IMR-90 (cell line): Measurements from ENCODE around the gene ZNF217. TPM values are rescaled to one million over a fixed set of nuclear protein-coding genes. Genes with fewer than 3 reads are reported as not detected.
"Not testable (repeated sequence)": the region's sequence is repeated elsewhere in the genome, so short reads cannot be mapped to it uniquely, and the experiment has no call there.

Experiments
- ATAC-seq: fragments of 200-7000 bp; cut with Tn5 transposase; 2 replicates; pipeline ENCODE4 v1.9.1; 2020; ENCODE audit warnings: low read depth, mild to moderate bottlenecking, moderate library complexity
- BruUV-seq: library from RNA; stranded (reverse); fragments of 400-500 nt; replicated peaks from 2 replicates; lab custom pipeline; 2021; lab: Mats Ljungman, UMichigan
- CTCF ChIA-PET: fragments of 300-600 bp; formaldehyde crosslinking; extraction: SDS; loops from one replicate; lab custom pipeline; 2021; ENCODE audit warnings: antibody characterized with exemption; lab: Yijun Ruan, JAX
- POLR2A ChIA-PET: fragments of 300-600 bp; sonication (Branson Sonifier 250); formaldehyde crosslinking; loops from one replicate; lab custom pipeline; 2022; ENCODE audit warnings: antibody characterized with exemption; ENCODE audit not compliant: unreplicated experiment; lab: Charles Lee
- DNase-seq: peaks from one replicate; pipeline ENCODE4 v3.0.0; 2013
- H2AFZ ChIP-seq: replicated peaks from 2 replicates; pipeline ENCODE3; 2013; ENCODE audit warnings: low read length, mild to moderate bottlenecking; ENCODE audit not compliant: poor library complexity
- H2AK5ac ChIP-seq: 2 replicates; pipeline ENCODE4 v1.6.1; 2013; ENCODE audit warnings: low read depth, low read length, inconsistent platforms
- H2AK9ac ChIP-seq: replicated peaks from 2 replicates; pipeline ENCODE3; 2013; ENCODE audit warnings: mild to moderate bottlenecking, low read depth, low read length, moderate library complexity; ENCODE audit not compliant: poor library complexity
- H2BK120ac ChIP-seq: 2 replicates; pipeline ENCODE4 v1.6.1; 2013; ENCODE audit warnings: low read depth, low read length, inconsistent platforms
- H2BK15ac ChIP-seq: 3 replicates; pipeline ENCODE4 v1.6.1; 2013; ENCODE audit warnings: low read depth, low read length, inconsistent platforms
- H2BK20ac ChIP-seq: 2 replicates; pipeline ENCODE4 v1.6.1; 2013; ENCODE audit warnings: low read depth, mild to moderate bottlenecking, inconsistent platforms, low read length, moderate library complexity
- H2BK5ac ChIP-seq: 2 replicates; pipeline ENCODE4 v1.6.1; 2013; ENCODE audit warnings: mild to moderate bottlenecking, low read depth, low read length, inconsistent platforms; ENCODE audit not compliant: poor library complexity, severe bottlenecking
- H3K14ac ChIP-seq: replicated peaks from 2 replicates; pipeline ENCODE4 v1.6.1; 2013; ENCODE audit warnings: low read depth, low read length, inconsistent platforms
- H3K18ac ChIP-seq: 2 replicates; pipeline ENCODE4 v1.6.1; 2013; ENCODE audit warnings: low read depth, low read length, control low read depth
- H3K23ac ChIP-seq: 2 replicates; pipeline ENCODE4 v1.6.1; 2013; ENCODE audit warnings: low read depth, low read length, inconsistent platforms
- H3K27ac ChIP-seq: 2 replicates; pipeline ENCODE4 v1.5.1; 2013; ENCODE audit warnings: mild to moderate bottlenecking, control low read depth, low read length; ENCODE audit not compliant: insufficient read depth
- H3K27me3 ChIP-seq: 2 replicates; pipeline ENCODE4 v1.6.1; 2013; ENCODE audit warnings: low read length; ENCODE audit not compliant: control insufficient read depth, insufficient read depth
- H3K36me3 ChIP-seq: 2 replicates; pipeline ENCODE4 v1.6.1; 2013; ENCODE audit warnings: low read length, mixed read lengths; ENCODE audit not compliant: control insufficient read depth, insufficient read depth
- H3K4ac ChIP-seq: 2 replicates; pipeline ENCODE4 v1.6.1; 2013; ENCODE audit warnings: low read depth, low read length, inconsistent platforms
- H3K4me1 ChIP-seq: 2 replicates; pipeline ENCODE4 v1.6.1; 2013; ENCODE audit warnings: low read length, mixed read lengths; ENCODE audit not compliant: control insufficient read depth, insufficient read depth
- H3K4me2 ChIP-seq: 2 replicates; pipeline ENCODE4 v1.6.1; 2013; ENCODE audit warnings: low read depth, mild to moderate bottlenecking, control low read depth, low read length, moderate library complexity
- H3K4me3 ChIP-seq: 2 replicates; pipeline ENCODE4 v1.5.1; 2013; ENCODE audit warnings: low read depth, mild to moderate bottlenecking, control low read depth, low read length, moderate library complexity; ENCODE audit not compliant: insufficient read depth
- H3K56ac ChIP-seq: 2 replicates; pipeline ENCODE4 v1.6.1; 2013; ENCODE audit warnings: low read length, inconsistent platforms; ENCODE audit not compliant: insufficient read depth; ENCODE audit errors: extremely low read depth
- H3K79me1 ChIP-seq, 2 experiments: 2 replicates each; pipeline ENCODE4 v1.6.1; 2013; ENCODE audit warnings: low read length in 2 of 2, inconsistent platforms in 1 of 2, low read depth in 1 of 2
- H3K9ac ChIP-seq: 2 replicates; pipeline ENCODE4 v1.6.1; 2013; ENCODE audit warnings: low read depth, low read length, control low read depth
- H3K9me1 ChIP-seq: 2 replicates; pipeline ENCODE4 v1.6.1; 2013; ENCODE audit warnings: low read length, inconsistent platforms; ENCODE audit not compliant: insufficient read depth
- H3K9me3 ChIP-seq: 2 replicates; pipeline ENCODE4 v1.6.1; 2013; ENCODE audit warnings: low read length; ENCODE audit not compliant: control insufficient read depth, insufficient read depth
- H4K20me1 ChIP-seq: 2 replicates; pipeline ENCODE4 v1.6.1; 2013; ENCODE audit warnings: low read length, inconsistent platforms; ENCODE audit not compliant: insufficient read depth
- H4K5ac ChIP-seq: 2 replicates; pipeline ENCODE4 v1.6.1; 2013; ENCODE audit warnings: mild to moderate bottlenecking, low read depth, low read length, control low read depth
- H4K8ac ChIP-seq, 2 experiments: 2 replicates each; pipeline ENCODE4 v1.6.1; 2013; ENCODE audit warnings: low read depth in 2 of 2, low read length in 2 of 2, control low read depth in 1 of 2, inconsistent platforms in 1 of 2
- H4K91ac ChIP-seq: 2 replicates; pipeline ENCODE4 v1.6.1; 2013; ENCODE audit warnings: low read depth, low read length, inconsistent platforms; ENCODE audit not compliant: insufficient read depth
- CHD1 ChIP-seq: IDR thresholded peaks from 2 replicates; pipeline ENCODE4 v1.6.1; 2012; ENCODE audit warnings: low read depth, low read length, improper control_type of control experiment
- MAZ ChIP-seq: IDR thresholded peaks from 2 replicates; pipeline ENCODE4 v1.6.1; 2012; ENCODE audit warnings: low read depth, mild to moderate bottlenecking, low read length, improper control_type of control experiment, moderate library complexity, borderline replicate concordance
- MXI1 ChIP-seq: IDR thresholded peaks from 2 replicates; pipeline ENCODE4 v1.6.1; 2012; ENCODE audit warnings: low read depth, mild to moderate bottlenecking, low read length, moderate library complexity, borderline replicate concordance
- WGBS, 2 experiments: methylation state at CpG; one replicate each; pipeline versions ENCODE4 v1.1.5 to v1.1.7; 2013; ENCODE audit warnings: missing lambda C conversion rate in 2 of 2; ENCODE audit not compliant: insufficient read length in 1 of 2; ENCODE audit errors: extremely low coverage in 2 of 2; 5-methylcytosine and 5-hydroxymethylcytosine counted together
- dilution Hi-C: fragments of 300-500 bp; cut with HindIII; formaldehyde crosslinking; loops from one replicate; pipeline ENCODE4 v1.14.3; 2018; ENCODE audit warnings: low sequenced_read_pairs; ENCODE audit not compliant: unreplicated experiment
- in situ Hi-C: fragments of 300-500 bp; cut with MboI; formaldehyde crosslinking; loops from 3 replicates; pipeline ENCODE4 v1.14.3; 2019; ENCODE audit warnings: low sequenced_read_pairs, inconsistent platforms, mixed read lengths
- intact Hi-C: fragments of 100-400 bp; cut with micrococcal nuclease; formaldehyde crosslinking; loops from 2 replicates; pipeline ENCODE4 v1.10.0; 2022
- polyA plus RNA-seq, 3 experiments: library from polyadenylated mRNA; depleted of rRNA; stranded (reverse); fragments of >200 nt; gene quantifications; 2 replicates each; pipeline ENCODE4 v1.2.3, GENCODE V29; 2012; ENCODE audit warnings: low replicate concordance in 1 of 3
- total RNA-seq: library from RNA; depleted of rRNA; stranded (reverse); fragments of >200 nt; gene quantifications from 2 replicates; pipeline ENCODE4 v1.2.3, GENCODE V29; 2012

The ZNF217 gene
- total and polyA plus RNA-seq, 2 of the 4 experiments (the other 2 are of a cell fraction), result 9.1 to 27.8 TPM

- TF ChIP-seq CHD1 (no peak), MAZ (no peak), MXI1 (no peak)
Measured at GRCh38 chr20:53621482-53622246, 28.0 kb upstream of the ZNF217 start (continued).

GRCh38 chr20:53618490-53619000 lies 24.9 kb upstream of the ZNF217 start:
- POLR2A ChIA-PET, H3K4me3 ChIP-seq, H3K56ac ChIP-seq, H4K5ac ChIP-seq, H3K4ac ChIP-seq, intact Hi-C loops, dilution Hi-C loops, H3K79me1 ChIP-seq, H3K9ac ChIP-seq, DNase-seq, H3K9me1 ChIP-seq, H3K14ac ChIP-seq, in situ Hi-C loops, H3K23ac ChIP-seq, H2AFZ ChIP-seq, H2BK20ac ChIP-seq, BruUV-seq, H3K36me3 ChIP-seq, H2BK5ac ChIP-seq, ATAC-seq, H2AK9ac ChIP-seq, H3K4me2 ChIP-seq, H3K27me3 ChIP-seq, H4K20me1 ChIP-seq, H3K9me3 ChIP-seq, H3K18ac ChIP-seq, H4K8ac ChIP-seq: not testable (repeated sequence)
- WGBS, 2 experiments, result no CpG with 5 or more reads among the region's 12 CpGs
- Histone ChIP-seq H3K4me1 (peaks cover 12% of the 10 kb centered on the region), H4K91ac (peak overlapping the region; percentile 28; the same call in 1 of the 2 replicates), H2AK5ac (peak overlapping the region; percentile 33; the same call in 1 of the 2 replicates), H3K27ac (0 out of 2 replicates have a peak overlapping the region, but pooled peaks have one; percentile 7), H2BK15ac (peak overlapping the region; percentile 78; the same call in 1 of the 3 replicates), H2BK120ac (peak overlapping the region; percentile 35; the same call in 1 of the 2 replicates)
- CTCF ChIA-PET, result interaction anchor here (1.0 kb wide), 1 partner anchor 40 kb away, joined by 3 read pairs; no protein-coding TSS in a partner anchor
